ENCODE results near the gene TM4SF4.

TM4SF4 gene

GRCh38 chr3:149481491-149481890, 7.0 kb downstream of the TM4SF4 start:
- no peaks in the 10 kb centered on the region for H3K36me3 ChIP-seq (ENCODE audit: insufficient read depth, low read length)
- 0 out of 2 replicates have a peak, but pooled peaks cover 9% of the 10 kb centered on the region for H3K4me1 ChIP-seq (ENCODE audit: insufficient read depth, low read length)
- no peaks in the 10 kb centered on the region for H3K9me3 ChIP-seq (ENCODE audit: control insufficient read depth, insufficient read depth, low read length)
- H3K9ac ChIP-seq (ENCODE audit: low read depth, low read length), result no peak overlapping the region

GRCh38 chr3:149486726-149487125, 12.2 kb downstream of the TM4SF4 start:
- Histone ChIP-seq H3K9ac (ENCODE audit: low read depth, low read length) (no peak overlapping the region), H3K9me3 (ENCODE audit: control insufficient read depth, insufficient read depth, low read length) (no peaks in the 10 kb centered on the region), H3K36me3 (ENCODE audit: insufficient read depth, low read length) (no peaks in the 10 kb centered on the region), H3K4me1 (ENCODE audit: insufficient read depth, low read length) (no peaks in the 10 kb centered on the region)

- Histone ChIP-seq H3K36me3 (ENCODE audit: insufficient read depth, low read length) (no peaks in the 10 kb centered on the region), H3K9me3 (ENCODE audit: control insufficient read depth, insufficient read depth, low read length) (no peaks in the 10 kb centered on the region), H3K9ac (ENCODE audit: low read depth, low read length) (no peak overlapping the region), H3K4me1 (ENCODE audit: insufficient read depth, low read length) (no peaks in the 10 kb centered on the region)
Observed at GRCh38 chr3:149487598-149488197, 13.2 kb downstream of the TM4SF4 start.

GRCh38 chr3:149489060-149489690, 14.7 kb downstream of the TM4SF4 start:
- H3K9me3 ChIP-seq (ENCODE audit: control insufficient read depth, insufficient read depth, low read length), result no peaks in the 10 kb centered on the region
- no peak overlapping the region for H3K9ac ChIP-seq (ENCODE audit: low read depth, low read length)
- no peaks in the 10 kb centered on the region for H3K36me3 ChIP-seq (ENCODE audit: insufficient read depth, low read length)
- H3K4me1 ChIP-seq (ENCODE audit: insufficient read depth, low read length), result peaks cover 3% of the 10 kb centered on the region; the same call in 1 of the 2 replicates

- H3K9ac ChIP-seq (ENCODE audit: low read depth, low read length), result no peak overlapping the region
Observed at GRCh38 chr3:149490260-149490971, 15.9 kb downstream of the TM4SF4 start.

GRCh38 chr3:149493315-149494021, 19.0 kb downstream of the TM4SF4 start:
- peaks cover 3% of the 10 kb centered on the region; the same call in 1 of the 2 replicates for H3K4me1 ChIP-seq (ENCODE audit: insufficient read depth, low read length)
- no peaks in the 10 kb centered on the region for H3K36me3 ChIP-seq (ENCODE audit: insufficient read depth, low read length)
- no peak overlapping the region for H3K9ac ChIP-seq (ENCODE audit: low read depth, low read length)
- no peaks in the 10 kb centered on the region for H3K9me3 ChIP-seq (ENCODE audit: control insufficient read depth, insufficient read depth, low read length)

More at GRCh38 chr3:149490260-149490971, 15.9 kb downstream of the TM4SF4 start:
- Histone ChIP-seq H3K36me3 (ENCODE audit: insufficient read depth, low read length) (no peaks in the 10 kb centered on the region), H3K4me1 (ENCODE audit: insufficient read depth, low read length) (peaks cover 3% of the 10 kb centered on the region; the same call in 1 of the 2 replicates), H3K9me3 (ENCODE audit: control insufficient read depth, insufficient read depth, low read length) (no peaks in the 10 kb centered on the region)

GRCh38 chr3:149494022-149494758, 19.7 kb downstream of the TM4SF4 start:
- Histone ChIP-seq H3K36me3 (ENCODE audit: insufficient read depth, low read length) (no peaks in the 10 kb centered on the region), H3K9me3 (ENCODE audit: control insufficient read depth, insufficient read depth, low read length) (no peaks in the 10 kb centered on the region), H3K9ac (ENCODE audit: low read depth, low read length) (no peak overlapping the region), H3K4me1 (ENCODE audit: insufficient read depth, low read length) (peaks cover 3% of the 10 kb centered on the region; the same call in 1 of the 2 replicates)

GRCh38 chr3:149494759-149495580, 20.5 kb downstream of the TM4SF4 start:
- Histone ChIP-seq H3K9me3 (ENCODE audit: control insufficient read depth, insufficient read depth, low read length) (no peaks in the 10 kb centered on the region), H3K36me3 (ENCODE audit: insufficient read depth, low read length) (no peaks in the 10 kb centered on the region), H3K9ac (ENCODE audit: low read depth, low read length) (no peak overlapping the region), H3K4me1 (ENCODE audit: insufficient read depth, low read length) (peaks cover 3% of the 10 kb centered on the region; the same call in 1 of the 2 replicates)

GRCh38 chr3:149495581-149496125, 21.2 kb downstream of the TM4SF4 start:
- H3K9me3 ChIP-seq (ENCODE audit: control insufficient read depth, insufficient read depth, low read length), result no peaks in the 10 kb centered on the region
- H3K4me1 ChIP-seq (ENCODE audit: insufficient read depth, low read length), result peaks cover 3% of the 10 kb centered on the region; the same call in 1 of the 2 replicates
- H3K36me3 ChIP-seq (ENCODE audit: insufficient read depth, low read length), result no peaks in the 10 kb centered on the region
- no peak overlapping the region for H3K9ac ChIP-seq (ENCODE audit: low read depth, low read length)

- no peaks in the 10 kb centered on the region for H3K9me3 ChIP-seq (ENCODE audit: control insufficient read depth, insufficient read depth, low read length)
- H3K36me3 ChIP-seq (ENCODE audit: insufficient read depth, low read length), result no peaks in the 10 kb centered on the region
- H3K4me1 ChIP-seq (ENCODE audit: insufficient read depth, low read length), result peaks cover 8% of the 10 kb centered on the region; the same call in 1 of the 2 replicates
- no peak overlapping the region for H3K9ac ChIP-seq (ENCODE audit: low read depth, low read length)
Observed at GRCh38 chr3:149496891-149497290, 22.4 kb downstream of the TM4SF4 start.

GRCh38 chr3:149497966-149498670, 23.6 kb downstream of the TM4SF4 start:
- Histone ChIP-seq H3K9me3 (ENCODE audit: control insufficient read depth, insufficient read depth, low read length) (no peaks in the 10 kb centered on the region), H3K36me3 (ENCODE audit: insufficient read depth, low read length) (no peaks in the 10 kb centered on the region), H3K4me1 (ENCODE audit: insufficient read depth, low read length) (peaks cover 8% of the 10 kb centered on the region; the same call in 1 of the 2 replicates), H3K9ac (ENCODE audit: low read depth, low read length) (no peak overlapping the region)

- H3K9me3 ChIP-seq (ENCODE audit: control insufficient read depth, insufficient read depth, low read length), result no peaks in the 10 kb centered on the region
- peaks cover 4% of the 10 kb centered on the region; the same call in 1 of the 2 replicates for H3K4me1 ChIP-seq (ENCODE audit: insufficient read depth, low read length)
- H3K36me3 ChIP-seq (ENCODE audit: insufficient read depth, low read length), result no peaks in the 10 kb centered on the region
- H3K9ac ChIP-seq (ENCODE audit: low read depth, low read length), result no peak overlapping the region
Observed at GRCh38 chr3:149501524-149501923, 27.0 kb downstream of the TM4SF4 start.

Data from ES-I3 (cell line).